Right cardiac atrium (tissue), 5 donors: ENCODE data around the gene NCAPD2. TPM values are rescaled to one million over a fixed set of nuclear protein-coding genes. Genes with fewer than 3 reads are reported as not detected.
"Not testable (repeated sequence)": the region's sequence is repeated elsewhere in the genome, so short reads cannot be mapped to it uniquely, and the experiment has no call there.

ENCODE experiments used
- ATAC-seq, 2 donors: fragments of 200-7000 bp; cut with Tn5 transposase; one replicate each; pipeline versions ENCODE4 v1.8.0 to v1.9.1; 2020; ENCODE audit warnings: moderate library complexity in 2 of 2, mild to moderate bottlenecking in 1 of 2
- DNase-seq, 3 donors: peaks; one replicate each; pipeline ENCODE4 v3.0.0-alpha.2; 2020
- H3K27ac ChIP-seq: one replicate; pipeline ENCODE4 v1.5.1; 2013; ENCODE audit warnings: mild to moderate bottlenecking, low read length, control low read depth, moderate library complexity
- H3K27me3 ChIP-seq: one replicate; pipeline ENCODE4 v1.6.1; 2013; ENCODE audit not compliant: control insufficient read depth, insufficient read depth
- H3K4me1 ChIP-seq: one replicate; pipeline ENCODE4 v1.6.1; 2013; ENCODE audit warnings: low read length; ENCODE audit not compliant: control insufficient read depth, insufficient read depth
- H3K4me3 ChIP-seq: one replicate; pipeline ENCODE4 v1.5.1; 2013; ENCODE audit warnings: low read length, control low read depth
- H3K9me3 ChIP-seq: one replicate; pipeline ENCODE4 v1.6.1; 2013; ENCODE audit warnings: low read length; ENCODE audit not compliant: control insufficient read depth
- WGBS: extraction: QIAGEN DNeasy Blood & Tissue Kit; methylation state at CpG from one replicate; pipeline ENCODE4 v1.1.7; 2013; 5-methylcytosine and 5-hydroxymethylcytosine counted together
- intact Hi-C, 4 donors: fragments of 100-400 bp; cut with DNase I; formaldehyde crosslinking; loops; one replicate each; pipeline versions ENCODE4 v1.11.0 to v1.14.0; 2022 to 2023
- polyA plus RNA-seq: library from polyadenylated mRNA; stranded (reverse); fragments of 200-250 nt; gene quantifications from one replicate; pipeline ENCODE4 v1.2.3, GENCODE V29; 2013
- total RNA-seq, 4 donors: library from RNA; stranded (reverse); fragmentation: NEBNext Ultra II Directional; extraction: Animal tissue kit (Norgen Biotek cat#: 25700); gene quantifications; one replicate each; pipeline ENCODE4 v1.2.1, GENCODE V29; 2021
- donor health status: healthy with polysubstance abuse.
- donor health status: DM: no; HTN: yes; CAD: no.
- donor health status: DM: no; HTN: no; CAD: no.
- donor health status: DM: no; HTN: yes; CAD: no; lungs with severe emphysema.
- donor health status: DM: yes; HTN: yes; CAD: no.

NCAPD2 gene
- total and polyA plus RNA-seq, 5 donors, result 5.7 to 16.8 (median 14.4) TPM

DNA sequence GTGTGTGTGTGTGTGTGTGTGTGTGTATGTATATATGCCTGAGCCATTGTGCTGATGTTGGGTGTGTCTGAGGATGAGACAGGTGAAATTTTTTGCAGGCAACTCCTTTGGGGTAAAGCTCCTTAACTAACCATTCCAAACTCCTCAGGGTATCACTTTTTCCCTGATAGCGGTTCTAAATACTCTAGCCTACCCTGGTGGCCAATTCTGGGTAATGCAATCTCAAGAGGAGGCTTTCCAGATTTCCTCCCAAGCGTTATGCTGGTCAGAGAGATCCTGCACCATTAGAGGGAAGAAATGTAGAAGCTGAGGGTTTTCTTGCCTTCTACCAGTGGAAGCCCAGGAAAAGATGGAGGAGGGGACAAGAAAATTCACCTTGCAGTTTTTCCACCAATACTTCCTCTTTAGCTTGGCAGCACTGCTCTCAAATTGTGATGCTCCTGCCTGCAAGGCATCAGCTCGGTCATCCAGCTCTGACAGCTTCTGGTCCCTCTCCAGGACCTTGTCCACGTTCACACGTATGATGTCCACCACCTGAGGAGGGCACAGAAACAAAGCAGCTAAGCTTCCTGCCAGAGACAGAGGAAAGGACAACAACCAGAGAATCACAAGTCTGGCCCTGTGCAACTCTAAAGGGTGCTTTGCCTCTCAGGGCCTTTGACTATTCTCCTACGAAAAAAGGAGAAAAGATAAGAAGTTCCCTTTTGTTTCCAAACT lies 28.3 kb upstream of the NCAPD2 start:
- H3K27me3 ChIP-seq, result no peaks in the 10 kb centered on the region
- intact Hi-C loops, result loop anchor here (2.0 to 10.0 kb wide), 4 partner anchors 43 to 141 kb away; no protein-coding TSS in a partner anchor
- peaks cover 4% of the 10 kb centered on the region for H3K4me1 ChIP-seq
- WGBS, result 32% methylated on average over 6 of the region's 6 CpGs
- H3K4me3 ChIP-seq, result no peak overlapping the region
- peak; percentile 32 to 34 for ATAC-seq
- no peak for DNase-seq
- H3K9me3 ChIP-seq, result no peaks in the 10 kb centered on the region
- H3K27ac ChIP-seq, result no peak overlapping the region

GRCh38 chr12:6466184-6466573 lies 27.7 kb upstream of the NCAPD2 start:
- intact Hi-C loops, result loop anchor here (5.0 to 10.0 kb wide), 3 partner anchors 44 to 141 kb away; no protein-coding TSS in a partner anchor
- H3K4me1 ChIP-seq, result peaks cover 4% of the 10 kb centered on the region
- WGBS, result 95% methylated on average over 5 of the region's 5 CpGs

GRCh38 chr12:6466751-6467150 lies 27.2 kb upstream of the NCAPD2 start:
- not testable (repeated sequence) for ATAC-seq, H3K27ac ChIP-seq, H3K27me3 ChIP-seq, H3K9me3 ChIP-seq, DNase-seq, H3K4me3 ChIP-seq, H3K4me1 ChIP-seq
- intact Hi-C loops, result loop anchor here (5.0 to 10.0 kb wide), 3 partner anchors 44 to 142 kb away; no protein-coding TSS in a partner anchor
- 90% methylated on average over 4 of the region's 4 CpGs for WGBS

More at GRCh38 chr12:6466184-6466573, 27.7 kb upstream of the NCAPD2 start:
- no peaks in the 10 kb centered on the region for H3K27me3 ChIP-seq
- ATAC-seq, result no peak
- H3K27ac ChIP-seq, result no peak overlapping the region
- no peak for DNase-seq
- no peak overlapping the region for H3K4me3 ChIP-seq
- no peaks in the 10 kb centered on the region for H3K9me3 ChIP-seq

- not testable (repeated sequence) for H3K4me3 ChIP-seq, ATAC-seq, H3K27ac ChIP-seq, H3K4me1 ChIP-seq, H3K9me3 ChIP-seq, H3K27me3 ChIP-seq
- intact Hi-C loops, result loop anchor here (5.0 to 10.0 kb wide), 3 partner anchors 45 to 143 kb away; no protein-coding TSS in a partner anchor
- peak in 1 of 3 donors; percentile 51 for DNase-seq
- whole genome bisulfite sequencing, result 96% methylated on average over 9 of the region's 9 CpGs
These were observed 26.2 kb upstream of the NCAPD2 start for GRCh38 chr12:6467571-6468282.

GRCh38 chr12:6468283-6468575 lies 25.7 kb upstream of the NCAPD2 start:
- ATAC-seq (no peak), DNase-seq (no peak)
- no peaks in the 10 kb centered on the region for H3K9me3 ChIP-seq
- H3K27ac ChIP-seq, result no peak overlapping the region
- no peaks in the 10 kb centered on the region for H3K27me3 ChIP-seq
- no peak overlapping the region for H3K4me3 ChIP-seq
- intact Hi-C loops, result loop anchor here (5.0 to 10.0 kb wide), 3 partner anchors 46 to 143 kb away; no protein-coding TSS in a partner anchor
- H3K4me1 ChIP-seq, result no peaks in the 10 kb centered on the region

DNA sequence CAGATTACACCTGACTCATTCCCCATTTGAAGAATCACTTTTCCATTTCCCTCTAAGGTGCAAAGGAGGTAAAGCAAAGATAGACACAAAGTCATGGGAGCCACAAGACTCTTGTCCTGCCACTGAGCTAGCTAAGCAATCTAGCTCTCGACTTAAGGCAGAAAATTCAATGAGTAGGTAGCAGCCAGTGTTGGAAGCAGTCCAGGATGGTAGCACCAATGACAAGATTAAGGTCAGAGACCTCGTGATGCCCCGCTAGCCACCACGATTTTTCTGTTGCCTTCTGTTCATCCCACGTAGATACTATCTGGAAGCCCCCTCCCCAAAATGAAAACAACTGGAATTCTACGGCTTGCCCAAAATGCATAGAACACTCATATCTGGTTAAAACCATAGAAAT lies 24.8 kb upstream of the NCAPD2 start:
- no peaks in the 10 kb centered on the region for H3K27me3 ChIP-seq
- H3K27ac ChIP-seq, result no peak overlapping the region
- WGBS, result 68% methylated on average over 6 of the region's 6 CpGs
- DNase-seq (no peak), ATAC-seq (no peak)
- H3K4me1 ChIP-seq, result no peaks in the 10 kb centered on the region
- peak overlapping the region; percentile 86 for H3K4me3 ChIP-seq
- intact Hi-C loops, result loop anchor here (5.0 to 10.0 kb wide), 3 partner anchors 47 to 144 kb away; no protein-coding TSS in a partner anchor
- no peaks in the 10 kb centered on the region for H3K9me3 ChIP-seq

DNA sequence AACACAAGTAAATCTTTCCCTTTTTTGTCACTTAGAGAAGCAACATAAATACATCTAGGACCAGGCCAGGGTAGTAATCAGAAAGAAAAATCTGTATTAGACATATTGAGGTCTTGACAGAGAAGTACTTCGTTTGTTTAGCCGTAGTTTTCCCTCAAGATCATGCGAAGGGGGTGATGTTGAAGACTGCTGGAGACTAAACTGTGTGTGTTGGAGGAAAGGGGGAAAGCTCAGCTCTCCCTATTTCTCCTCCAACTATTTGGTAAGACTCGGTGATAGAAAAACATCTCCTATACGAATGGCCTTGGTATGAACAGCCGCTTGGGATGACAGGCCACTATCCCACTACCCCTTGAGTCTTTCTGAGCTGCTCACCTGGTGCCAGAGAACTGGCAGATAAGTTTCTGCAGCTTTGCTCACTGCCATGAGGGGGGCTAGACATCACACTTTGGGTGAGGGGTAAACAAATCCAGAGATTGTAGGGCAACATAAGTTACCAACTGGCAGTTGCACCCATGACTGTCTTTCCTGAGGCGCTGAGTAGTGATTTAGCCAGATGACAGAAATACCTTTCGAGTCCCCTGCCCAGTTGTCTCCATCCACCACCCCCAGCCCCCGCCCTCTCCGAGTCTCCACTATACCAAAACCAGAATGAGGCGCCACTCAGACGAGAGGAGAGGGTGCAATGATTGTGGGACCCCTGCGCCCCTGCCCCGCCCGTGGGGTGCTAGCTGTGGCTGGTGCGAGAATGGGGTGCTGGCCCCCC lies 24.1 kb upstream of the NCAPD2 start:
- peak overlapping the region; percentile 85 for H3K27ac ChIP-seq
- no peaks in the 10 kb centered on the region for H3K9me3 ChIP-seq
- ATAC-seq (no peak), DNase-seq (no peak)
- H3K4me1 ChIP-seq, result no peaks in the 10 kb centered on the region
- WGBS, result 19% methylated on average over 16 of the region's 16 CpGs
- H3K27me3 ChIP-seq, result no peaks in the 10 kb centered on the region
- H3K4me3 ChIP-seq, result peak overlapping the region; percentile 86
- intact Hi-C loops, result loop anchor here (5.0 to 10.0 kb wide), 3 partner anchors 47 to 145 kb away; no protein-coding TSS in a partner anchor

GRCh38 chr12:6470375-6471163 lies 23.3 kb upstream of the NCAPD2 start, which contains the start of gene VAMP1:
Gene VAMP1, minus strand, starts transcription at chr12:6470677. Its CDS starts 146 bp downstream, at chr12:6470531.
- DNase-seq (peak; percentile 98 to 99 (median 99)), ATAC-seq (peak; percentile 98)
- Histone ChIP-seq H3K4me1 (no peaks in the 10 kb centered on the region), H3K27me3 (no peaks in the 10 kb centered on the region), H3K27ac (peak within 1 kb of the TSS; percentile 85), H3K9me3 (no peaks in the 10 kb centered on the region), H3K4me3 (peak within 1 kb of the TSS; percentile 86)
- intact Hi-C loops, result no loop called here
- under 1% methylated on average over 69 of the region's 69 CpGs for WGBS

GRCh38 chr12:6471989-6472360 lies 21.9 kb upstream of the NCAPD2 start:
- intact Hi-C loops, result no loop called here
- Histone ChIP-seq H3K9me3 (no peaks in the 10 kb centered on the region), H3K27ac (no peak overlapping the region), H3K27me3 (no peaks in the 10 kb centered on the region), H3K4me3 (no peak overlapping the region), H3K4me1 (no peaks in the 10 kb centered on the region)
- no peak for DNase-seq
- WGBS, result 87% methylated on average over 1 of the region's 1 CpG
- ATAC-seq, result no peak

GRCh38 chr12:6472491-6472890 lies 21.4 kb upstream of the NCAPD2 start:
- H3K27me3 ChIP-seq, result no peaks in the 10 kb centered on the region
- no peak overlapping the region for H3K4me3 ChIP-seq
- ATAC-seq, result no peak
- H3K9me3 ChIP-seq, result no peaks in the 10 kb centered on the region
- no peaks in the 10 kb centered on the region for H3K4me1 ChIP-seq
- H3K27ac ChIP-seq, result no peak overlapping the region
- intact Hi-C loops, result no loop called here
- no peak for DNase-seq
- 90% methylated on average over 11 of the region's 11 CpGs for WGBS
